K562 (cell line): ENCODE measurements around the gene STMND1. TPM values are rescaled to one million over a fixed set of nuclear protein-coding genes. Genes with fewer than 3 reads are reported as not detected.

Experiments
- ATAC-seq: fragments of 200-7000 bp; cut with Tn5 transposase; 3 replicates; pipeline ENCODE4 v1.9.1; 2020; ENCODE audit warnings: moderate library complexity
- BruUV-seq: library from RNA; stranded (reverse); fragments of 400-500 nt; replicated peaks from 2 replicates; lab custom pipeline; 2021; lab: Mats Ljungman, UMichigan
- CTCF ChIA-PET: fragments of 300-600 bp; formaldehyde crosslinking; extraction: SDS; loops from one replicate; lab custom pipeline; 2021; ENCODE audit warnings: low intra/inter-chr PET ratio; lab: Yijun Ruan, JAX
- POLR2A ChIA-PET: fragments of 300-600, 350-650 bp; sonication (Branson Sonifier 250); formaldehyde crosslinking; extraction: SDS; loops from one replicate; lab custom pipeline; 2021; ENCODE audit warnings: antibody characterized with exemption, inconsistent platforms; lab: Yijun Ruan, JAX
- DNase-seq, 4 experiments: peaks; one replicate each; pipeline versions ENCODE4 v3.0.0 to v3.0.0-alpha.2; 2011 to 2018; ENCODE audit warnings: low spot score in 3 of 4, mixed read lengths in 3 of 4; ENCODE audit errors: extremely low read depth in 1 of 4
- FAIRE-seq: peaks from 2 replicates; lab custom pipeline; 2011; peaks lifted over from hg19 to GRCh38; lab: Jason Lieb, UNC
- H2AFZ ChIP-seq: 2 replicates; pipeline ENCODE4 v1.6.0; 2011; ENCODE audit warnings: low read depth, low read length, control low read depth, inconsistent platforms
- H3K27ac ChIP-seq: fragments of 200-600 bp; 3 replicates; pipeline ENCODE4 v1.8.0; 2011; ENCODE audit warnings: low read depth, mild to moderate bottlenecking, control low read depth, inconsistent platforms, low read length, moderate library complexity, mixed read lengths; ENCODE audit errors: extremely low read depth
- H3K27me3 ChIP-seq, 2 experiments: fragments of 300-600 bp in 1 of 2; 2 replicates in 1 of 2; 3 replicates in 1 of 2; pipeline versions ENCODE4 v1.6.0 to v1.8.0; 2011; ENCODE audit warnings: inconsistent platforms in 2 of 2, low read length in 2 of 2, mild to moderate bottlenecking in 1 of 2, mixed read lengths in 1 of 2, moderate library complexity in 1 of 2; ENCODE audit not compliant: control insufficient read depth in 2 of 2, insufficient read depth in 2 of 2
- H3K36me3 ChIP-seq: fragments of 300-600 bp; 3 replicates; pipeline ENCODE4 v1.8.0; 2011; ENCODE audit warnings: mild to moderate bottlenecking, low read length, inconsistent platforms; ENCODE audit not compliant: control insufficient read depth, insufficient read depth
- H3K4me1 ChIP-seq, 2 experiments: fragments of 200-600 bp in 1 of 2; replicated peaks in 1 of 2; 2 replicates in 1 of 2; 3 replicates in 1 of 2; pipeline versions ENCODE4 v1.5.1 to v1.8.0; 2011; ENCODE audit warnings: inconsistent platforms in 2 of 2, low read length in 2 of 2, mild to moderate bottlenecking in 1 of 2, mixed read lengths in 1 of 2, moderate library complexity in 1 of 2; ENCODE audit not compliant: control insufficient read depth in 2 of 2, insufficient read depth in 2 of 2
- H3K4me2 ChIP-seq: 2 replicates; pipeline ENCODE4 v1.6.1; 2011; ENCODE audit warnings: low read length, control low read depth, inconsistent platforms, mixed read lengths; ENCODE audit not compliant: insufficient read depth
- H3K4me3 ChIP-seq: fragments of 200-600 bp; sonication (generic), shearing (Covaris generic); 2 replicates; pipeline ENCODE4 v1.5.1; 2016; ENCODE audit warnings: control low read depth, inconsistent platforms
- H3K79me2 ChIP-seq: fragments of 200-600 bp; 3 replicates; pipeline ENCODE4 v1.8.0; 2011; ENCODE audit warnings: low read length, inconsistent platforms; ENCODE audit not compliant: control insufficient read depth, insufficient read depth
- H3K9ac ChIP-seq, 2 experiments: 2 replicates each; pipeline versions ENCODE4 v1.6.0 to v1.6.1; 2011; ENCODE audit warnings: low read depth in 2 of 2, low read length in 2 of 2, control low read depth in 1 of 2, inconsistent platforms in 1 of 2, mild to moderate bottlenecking in 1 of 2, mixed read lengths in 1 of 2; ENCODE audit not compliant: insufficient read depth in 1 of 2
- H3K9me1 ChIP-seq: one replicate; pipeline ENCODE4 v1.6.0; 2011; ENCODE audit warnings: inconsistent platforms, mild to moderate bottlenecking, low read length, moderate library complexity; ENCODE audit not compliant: control insufficient read depth, insufficient read depth
- H3K9me3 ChIP-seq: replicated peaks from 2 replicates; pipeline ENCODE4 v1.5.1; 2011; ENCODE audit warnings: low read depth, low read length, inconsistent platforms; ENCODE audit not compliant: control insufficient read depth, insufficient read depth
- H4K20me1 ChIP-seq: replicated peaks from 2 replicates; pipeline ENCODE4 v1.6.1; 2011; ENCODE audit warnings: low read length, inconsistent platforms, mixed read lengths; ENCODE audit not compliant: control insufficient read depth, insufficient read depth
- ATF4 ChIP-seq: fragments of 450-650 bp; formaldehyde crosslinking; IDR thresholded peaks from 2 replicates; pipeline ENCODE4 v1.4.0; 2022; ENCODE audit warnings: mild to moderate bottlenecking, moderate library complexity
- GATA2 ChIP-seq: sonication (generic); formaldehyde crosslinking; IDR thresholded peaks from 2 replicates; pipeline ENCODE4 v1.4.0; 2020; ENCODE audit warnings: mild to moderate bottlenecking, missing genetic modification reagents
- HDAC2 ChIP-seq: fragments of 450-650 bp; IDR thresholded peaks from 2 replicates; pipeline ENCODE4 v1.6.1; 2016; ENCODE audit warnings: mild to moderate bottlenecking
- HNRNPLL ChIP-seq: fragments of 200-400 bp; formaldehyde crosslinking; IDR thresholded peaks from 2 replicates; pipeline ENCODE4 v1.6.1; 2017; ENCODE audit warnings: low read length, low read depth, mild to moderate bottlenecking; ENCODE audit not compliant: poor library complexity, severe bottlenecking
- POLR2G ChIP-seq: fragments of 200-400 bp; formaldehyde crosslinking; IDR thresholded peaks from 2 replicates; pipeline ENCODE4 v1.6.1; 2017; ENCODE audit warnings: low read depth, mild to moderate bottlenecking, antibody characterized with exemption, low read length, moderate library complexity
- PTRF ChIP-seq: fragments of 450-650 bp; IDR thresholded peaks from 2 replicates; pipeline ENCODE4 v1.6.1; 2016; ENCODE audit warnings: mild to moderate bottlenecking, missing genetic modification characterization, missing compliant biosample characterization
- PURB ChIP-seq: sonication (generic); formaldehyde crosslinking; IDR thresholded peaks from 2 replicates; pipeline ENCODE4 v1.9.0; 2021; ENCODE audit warnings: low read depth, mild to moderate bottlenecking, missing genetic modification reagents
- RBM17 ChIP-seq: fragments of 200-400 bp; formaldehyde crosslinking; IDR thresholded peaks from 2 replicates; pipeline ENCODE4 v1.6.1; 2017; ENCODE audit warnings: low read depth, mild to moderate bottlenecking, low read length, borderline replicate concordance
- TCF15 ChIP-seq: fragments of 250-450 bp; sonication (Bioruptor Pico); IDR thresholded peaks from 2 replicates; pipeline ENCODE4 v1.8.0; 2022; ENCODE audit warnings: moderate library complexity, mild to moderate bottlenecking, inconsistent platforms
- TCFL5 ChIP-seq: fragments of 250-450 bp; sonication (Bioruptor Pico); conservative IDR thresholded peaks from 2 replicates; pipeline ENCODE4 v1.6.1; 2021; ENCODE audit warnings: mild to moderate bottlenecking, moderate library complexity, matching md5 sums
- ZBTB5 ChIP-seq: fragments of 450-650 bp; IDR thresholded peaks from 2 replicates; pipeline ENCODE4 v1.6.1; 2017; ENCODE audit warnings: antibody characterized with exemption
- ZNF324 ChIP-seq: fragments of 250-450 bp; sonication (Bioruptor Pico); IDR thresholded peaks from 2 replicates; pipeline ENCODE4 v1.4.0; 2020; ENCODE audit warnings: mild to moderate bottlenecking
- WGBS: fragments of 100-300 bp; shearing (Covaris generic); methylation state at CpG from one replicate; pipeline ENCODE4 v1.1.6; 2016; ENCODE audit warnings: low coverage, mixed read lengths; ENCODE audit not compliant: insufficient coverage; ENCODE audit errors: missing lambda C conversion rate; 5-methylcytosine and 5-hydroxymethylcytosine counted together
- in situ Hi-C: fragments of 300-500 bp; cut with MboI; formaldehyde crosslinking; loops from 4 replicates; pipeline ENCODE4 v1.15.0; 2018; ENCODE audit warnings: inconsistent platforms, mixed read lengths
- intact Hi-C: fragments of 100-400 bp; cut with micrococcal nuclease; formaldehyde crosslinking; loops from 2 replicates; pipeline ENCODE4 v1.14.2; 2022
- polyA plus RNA-seq, 8 experiments: library from polyadenylated mRNA; depleted of rRNA in 4 of 8; stranded (reverse) in 5 of 8; unstranded in 3 of 8; fragments of >200 nt; fragmentation: Nextera tagmentation in 2 of 8; fragmentation: Illumina TruSeq in 1 of 8; extraction: Ambion mirVana in 2 of 8; extraction: Trizol in 1 of 8; gene quantifications; 2 replicates each; pipeline versions ENCODE4 v1.2.1 to v1.2.3, GENCODE V29; 2011 to 2014; ENCODE audit warnings: inconsistent platforms in 1 of 8, missing spikeins in 1 of 8
- total RNA-seq, 7 experiments: library from RNA; depleted of rRNA in 6 of 7; stranded (reverse); fragments of >200 nt in 6 of 7; fragmentation: Illumina TruSeq in 2 of 7; extraction: Trizol in 2 of 7; gene quantifications; 2 replicates each; pipeline versions ENCODE4 v1.2.1 to v1.2.3, GENCODE V29; 2011 to 2021; ENCODE audit warnings: low replicate concordance in 1 of 7

STMND1 gene
- total and polyA plus RNA-seq, 9 of the 15 experiments (the other 6 are each of a cell fraction or from before 2014, with no cell fraction given): not detected

- H3K9me1 ChIP-seq: no peaks in the 10 kb centered on the region
- in situ Hi-C loops: loop anchor here (25.0 kb wide), 1 partner anchor 1162 kb away; no protein-coding TSS in a partner anchor
- H3K4me2 ChIP-seq: no peak overlapping the region
- H3K4me1 ChIP-seq: no peaks in the 10 kb centered on the region
- H3K79me2 ChIP-seq: no peaks in the 10 kb centered on the region
- no peak overlapping the region for H2AFZ ChIP-seq
- no peak overlapping the region for H3K4me3 ChIP-seq
- no peak overlapping the region for H3K9ac ChIP-seq
- no peaks in the 10 kb centered on the region for H4K20me1 ChIP-seq
- WGBS: 0% methylated on average over 2 of the region's 2 CpGs
- ATAC-seq: no peak
- TF ChIP-seq ATF4 (CRISPR knock-in tag) (no peak), HNRNPLL (no peak), PURB (CRISPR knock-in tag) (no peak), TCFL5 (no peak), ZBTB5 (no peak), HDAC2 (no peak), PTRF (no peak), TCF15 (CRISPR knock-in tag) (no peak), GATA2 (CRISPR knock-in tag) (no peak), POLR2G (no peak), RBM17 (no peak), ZNF324 (CRISPR knock-in tag) (no peak)
- H3K9me3 ChIP-seq: no peaks in the 10 kb centered on the region
- no peak overlapping the region for H3K27ac ChIP-seq
- BruUV-seq: no TSS peak
- CTCF ChIA-PET: no interaction called here
- no peak for FAIRE-seq
- POLR2A ChIA-PET: interaction anchor here (0.8 kb wide), 1 partner anchor 17 kb away, joined by 3 read pairs; no protein-coding TSS in a partner anchor
- no peaks in the 10 kb centered on the region for H3K36me3 ChIP-seq
- intact Hi-C loops: no loop called here
- DNase-seq: no peak
- no peaks in the 10 kb centered on the region for H3K27me3 ChIP-seq
Measured at GRCh38 chr6:17150096-17150495, 48.2 kb downstream of the STMND1 start.
